ENCODE measurements around the gene HTT. TPM values are rescaled to one million over a fixed set of nuclear protein-coding genes. Genes with fewer than 3 reads are reported as not detected.
A peak's percentile ranks its signal among the peaks of the same experiment; 100 is the strongest.

HTT gene
- total RNA-seq, 4 donors from 2014 or later = 50.1 to 192 (median 81.0) TPM

DNA sequence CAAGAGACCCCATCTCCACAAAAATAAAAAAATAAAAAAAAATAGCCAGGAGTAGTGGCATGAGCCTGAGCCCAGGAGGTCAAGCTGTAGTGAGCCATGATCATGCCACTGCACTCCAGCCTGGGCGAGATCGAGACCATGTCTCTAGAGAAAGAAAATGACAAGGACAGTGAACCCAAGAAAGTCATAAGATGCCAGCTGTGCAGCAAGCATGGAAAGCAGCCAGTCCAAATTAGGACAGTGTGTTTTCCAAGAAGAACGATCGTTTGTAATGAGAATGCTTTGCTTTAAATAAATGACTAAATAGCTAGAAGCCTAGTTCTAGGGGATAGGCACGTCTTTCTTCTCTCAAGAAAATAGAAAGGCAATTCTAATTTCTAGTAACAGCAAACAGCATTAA, 116.1 kb downstream of the HTT start:
- 60% methylated on average over 5 of the region's 5 CpGs for WGBS
- Histone ChIP-seq H3K4me1 (no peaks in the 10 kb centered on the region), H3K36me3 (peaks cover 85% of the 10 kb centered on the region), H3K4me3 (no peak overlapping the region), H3K27ac (no peak overlapping the region), H3K9me3 (no peaks in the 10 kb centered on the region), H3K27me3 (no peaks in the 10 kb centered on the region)
- no peak for DNase-seq (ENCODE audit: low spot score in 2 of 2)
- TF ChIP-seq POLR2AphosphoS5 (IDR thresholded peaks at IDR 0.05) = no peak
- TF ChIP-seq EP300 (IDR thresholded peaks at IDR 0.05) = no peak
- TF ChIP-seq, protein P1, sequence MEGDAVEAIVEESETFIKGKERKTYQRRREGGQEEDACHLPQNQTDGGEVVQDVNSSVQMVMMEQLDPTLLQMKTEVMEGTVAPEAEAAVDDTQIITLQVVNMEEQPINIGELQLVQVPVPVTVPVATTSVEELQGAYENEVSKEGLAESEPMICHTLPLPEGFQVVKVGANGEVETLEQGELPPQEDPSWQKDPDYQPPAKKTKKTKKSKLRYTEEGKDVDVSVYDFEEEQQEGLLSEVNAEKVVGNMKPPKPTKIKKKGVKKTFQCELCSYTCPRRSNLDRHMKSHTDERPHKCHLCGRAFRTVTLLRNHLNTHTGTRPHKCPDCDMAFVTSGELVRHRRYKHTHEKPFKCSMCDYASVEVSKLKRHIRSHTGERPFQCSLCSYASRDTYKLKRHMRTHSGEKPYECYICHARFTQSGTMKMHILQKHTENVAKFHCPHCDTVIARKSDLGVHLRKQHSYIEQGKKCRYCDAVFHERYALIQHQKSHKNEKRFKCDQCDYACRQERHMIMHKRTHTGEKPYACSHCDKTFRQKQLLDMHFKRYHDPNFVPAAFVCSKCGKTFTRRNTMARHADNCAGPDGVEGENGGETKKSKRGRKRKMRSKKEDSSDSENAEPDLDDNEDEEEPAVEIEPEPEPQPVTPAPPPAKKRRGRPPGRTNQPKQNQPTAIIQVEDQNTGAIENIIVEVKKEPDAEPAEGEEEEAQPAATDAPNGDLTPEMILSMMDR (IDR thresholded peaks at IDR 0.05) = no peak
- no peak for TF ChIP-seq POLR2A (IDR thresholded peaks at IDR 0.05)

DNA sequence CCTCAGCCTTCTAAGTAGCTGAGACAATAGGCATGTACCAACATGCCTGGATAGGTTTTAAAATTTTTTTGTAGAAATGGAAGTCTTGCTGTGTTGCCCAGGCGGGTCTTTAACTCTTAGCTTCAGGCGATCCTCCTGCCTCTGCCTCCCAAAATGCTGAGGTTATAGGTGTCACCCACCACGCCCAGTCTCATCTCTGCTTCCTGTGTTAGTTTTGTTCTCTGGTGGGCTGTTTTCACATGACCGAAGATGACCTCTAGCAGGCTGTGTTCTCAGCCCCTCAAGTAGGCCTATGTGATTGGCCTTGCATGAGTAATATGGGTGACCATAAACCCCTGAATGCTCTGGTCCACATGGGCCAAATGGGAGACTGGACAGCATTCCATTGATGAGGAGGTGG, 117.7 kb downstream of the HTT start:
- no peak for DNase-seq (ENCODE audit: low spot score in 2 of 2)
- Histone ChIP-seq H3K4me1 (no peaks in the 10 kb centered on the region), H3K27me3 (no peaks in the 10 kb centered on the region), H3K27ac (no peak overlapping the region), H3K9me3 (no peaks in the 10 kb centered on the region), H3K36me3 (peaks cover 86% of the 10 kb centered on the region), H3K4me3 (no peak overlapping the region)
- TF ChIP-seq, protein P1 (IDR thresholded peaks at IDR 0.05) = no peak
- no peak for TF ChIP-seq EP300 (IDR thresholded peaks at IDR 0.05)
- no peak for TF ChIP-seq POLR2AphosphoS5 (IDR thresholded peaks at IDR 0.05)
- WGBS = 85% methylated on average over 4 of the region's 4 CpGs

DNA sequence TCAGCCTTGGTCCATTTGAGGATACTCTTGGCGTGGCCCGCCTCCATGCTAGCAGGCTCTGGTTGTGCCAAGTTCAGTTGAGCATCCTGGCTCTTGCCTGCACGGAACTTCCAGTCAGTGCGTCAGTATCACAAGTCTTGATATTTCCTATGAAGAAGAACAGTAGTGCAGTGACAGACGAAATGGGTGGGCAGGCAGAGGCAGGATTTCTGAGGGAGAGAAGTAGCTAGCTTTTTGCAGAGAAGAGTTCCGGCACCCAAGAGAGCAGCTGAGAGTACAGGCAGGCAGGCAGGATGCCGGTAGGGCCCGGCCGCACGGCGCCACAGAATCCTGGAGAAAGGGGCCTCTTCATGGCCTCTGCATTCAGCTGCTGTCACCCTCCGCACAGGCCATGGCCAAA, 118.3 kb downstream of the HTT start:
- DNase-seq (ENCODE audit: low spot score in 2 of 2) = no peak
- Histone ChIP-seq H3K4me3 (no peak overlapping the region), H3K4me1 (no peaks in the 10 kb centered on the region), H3K36me3 (peaks cover 86% of the 10 kb centered on the region), H3K9me3 (no peaks in the 10 kb centered on the region), H3K27me3 (no peaks in the 10 kb centered on the region), H3K27ac (no peak overlapping the region)
- WGBS = 89% methylated on average over 12 of the region's 12 CpGs
- TF ChIP-seq EP300 (IDR thresholded peaks at IDR 0.05) (no peak), POLR2AphosphoS5 (IDR thresholded peaks at IDR 0.05) (no peak), POLR2A (IDR thresholded peaks at IDR 0.05) (no peak)
- TF ChIP-seq, protein P1 (IDR thresholded peaks at IDR 0.05) = no peak

DNA sequence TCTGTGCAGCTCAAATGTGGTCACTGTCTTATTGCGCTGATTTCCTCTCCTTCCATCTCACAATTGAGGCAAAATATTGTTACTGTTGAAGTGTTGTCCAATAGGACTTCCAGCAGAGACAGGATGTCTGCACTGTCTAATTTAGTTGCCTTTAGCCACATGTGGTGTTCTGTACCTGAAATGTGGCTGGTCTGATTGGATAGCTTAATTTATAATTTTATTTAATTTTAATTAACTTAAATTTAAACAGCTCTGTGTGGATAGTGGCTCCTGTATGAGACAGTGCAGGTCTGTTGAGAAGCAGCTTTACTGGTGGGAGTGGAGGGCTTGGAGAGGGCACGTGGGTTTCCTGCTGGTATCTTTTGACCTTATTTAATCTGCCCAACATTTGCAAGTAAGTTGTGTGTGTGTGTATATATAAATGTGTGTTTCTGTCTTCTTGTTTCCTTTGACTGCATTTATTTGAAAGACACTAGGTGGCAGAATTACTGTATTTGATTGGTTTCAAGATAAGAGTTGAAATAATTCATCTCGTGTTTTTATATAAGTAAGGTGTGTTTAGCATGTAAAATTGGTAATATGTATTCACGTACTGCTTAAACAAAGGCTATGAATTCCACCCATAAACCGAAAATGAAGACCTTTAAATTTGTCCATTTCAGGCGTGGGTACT, 119.2 kb downstream of the HTT start:
- Histone ChIP-seq H3K4me1 (no peaks in the 10 kb centered on the region), H3K36me3 (peaks cover 81% of the 10 kb centered on the region), H3K9me3 (no peaks in the 10 kb centered on the region), H3K4me3 (no peak overlapping the region), H3K27ac (no peak overlapping the region), H3K27me3 (no peaks in the 10 kb centered on the region)
- DNase-seq (ENCODE audit: low spot score in 2 of 2) = no peak
- TF ChIP-seq POLR2AphosphoS5 (IDR thresholded peaks at IDR 0.05) = no peak
- TF ChIP-seq, protein P1 (IDR thresholded peaks at IDR 0.05) = no peak
- no peak for TF ChIP-seq EP300 (IDR thresholded peaks at IDR 0.05)
- no peak for TF ChIP-seq POLR2A (IDR thresholded peaks at IDR 0.05)
- 71% methylated on average over 6 of the region's 6 CpGs for WGBS

DNA sequence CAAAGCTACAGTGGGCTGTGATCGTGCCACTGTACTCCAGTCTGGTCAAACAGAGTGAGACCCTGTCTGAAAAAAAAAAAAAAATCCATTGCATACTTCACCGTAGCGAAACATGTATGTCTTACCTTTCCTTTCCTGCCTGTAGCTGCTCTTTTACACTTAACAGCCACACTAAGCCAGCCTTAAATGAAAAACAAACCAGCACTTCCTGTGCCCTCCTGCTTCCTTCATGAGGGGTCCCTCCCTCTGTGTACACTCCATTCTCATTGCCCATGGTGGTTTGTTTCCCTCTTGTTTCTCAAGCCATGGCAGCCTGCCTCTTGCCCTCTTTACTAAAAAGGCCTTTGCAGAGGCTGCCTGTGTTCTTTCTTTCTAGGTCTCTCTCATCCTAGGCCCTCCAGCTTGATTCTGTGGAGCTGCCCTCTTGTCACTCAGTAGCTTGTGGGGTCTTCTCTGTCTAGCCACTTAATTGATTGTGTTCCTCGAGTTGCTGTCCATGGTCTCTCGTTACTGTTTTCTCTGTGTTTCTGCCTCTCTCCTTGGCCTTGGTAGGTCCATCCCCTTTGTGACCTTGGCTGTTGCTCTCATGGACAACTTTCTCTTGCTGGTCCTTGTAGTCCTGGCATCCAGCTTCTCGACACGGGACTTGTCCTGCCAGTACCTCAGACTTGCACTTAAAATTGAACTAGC, 122.3 kb downstream of the HTT start:
- peaks cover 76% of the 10 kb centered on the region for H3K36me3 ChIP-seq
- 92% methylated on average over 7 of the region's 7 CpGs for WGBS
- no peak overlapping the region for H3K4me3 ChIP-seq
- DNase-seq (ENCODE audit: low spot score in 2 of 2) = peak; percentile 16 to 18
- no peak overlapping the region for H3K27ac ChIP-seq
- no peaks in the 10 kb centered on the region for H3K9me3 ChIP-seq
- H3K4me1 ChIP-seq = peaks cover 4% of the 10 kb centered on the region
- no peak for TF ChIP-seq POLR2AphosphoS5 (IDR thresholded peaks at IDR 0.05)
- TF ChIP-seq, protein P1 (IDR thresholded peaks at IDR 0.05) = no peak
- TF ChIP-seq EP300 (IDR thresholded peaks at IDR 0.05) = no peak
- no peak for TF ChIP-seq POLR2A (IDR thresholded peaks at IDR 0.05)
- H3K27me3 ChIP-seq = no peaks in the 10 kb centered on the region

All from suprapubic skin (tissue), 4 donors.